ENCODE results near the gene PXMP4. TPM values are rescaled to one million over a fixed set of nuclear protein-coding genes. Genes with fewer than 3 reads are reported as not detected.

The PXMP4 gene
- polyA plus RNA-seq, 1 donor from 2014 or later = 3.1 TPM

DNA sequence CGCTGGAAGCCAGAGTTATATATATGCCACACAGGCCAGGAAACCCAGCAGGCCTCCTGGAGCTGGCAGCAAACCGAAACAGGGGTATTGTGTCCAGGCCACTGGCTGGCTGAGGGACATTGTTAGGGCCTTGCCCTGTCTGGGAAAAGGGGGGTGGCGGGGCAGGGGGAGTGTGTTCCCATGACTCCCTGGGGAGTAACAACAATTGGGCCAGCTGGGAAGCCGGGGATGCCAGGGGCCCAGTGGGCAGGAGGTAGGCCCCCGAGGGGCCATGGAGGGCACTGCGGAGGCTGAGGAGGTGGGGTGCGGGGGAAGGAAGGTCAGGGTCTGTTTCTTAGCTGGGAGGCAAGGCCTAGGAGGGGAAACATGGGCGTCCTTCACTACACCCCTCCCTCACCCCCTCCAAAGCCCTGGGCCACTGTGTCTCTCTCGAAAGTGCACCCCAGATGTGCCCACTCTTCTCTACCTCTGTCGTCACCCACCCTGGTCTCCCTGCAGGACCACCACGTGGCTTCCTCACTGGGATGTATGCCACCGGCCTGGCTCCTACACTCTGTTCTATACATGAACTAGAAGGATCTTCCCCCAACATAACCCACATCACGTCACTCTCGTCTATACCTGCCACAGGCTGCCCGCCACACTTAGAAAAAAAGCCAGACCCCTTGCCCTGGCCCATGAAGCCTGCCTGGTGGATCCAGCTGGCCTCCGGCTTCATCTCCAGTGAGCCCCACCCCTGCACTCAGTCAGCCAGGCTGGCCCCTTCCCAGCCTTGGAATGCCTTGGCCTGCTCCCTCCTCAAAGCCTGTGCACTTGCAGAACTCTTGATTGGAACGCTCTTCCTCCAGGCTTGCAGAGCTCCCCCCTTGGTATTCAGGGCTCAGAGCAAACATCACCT, 26.1 kb downstream of the PXMP4 start:
- Histone ChIP-seq H3K36me3 (ENCODE audit: insufficient read depth, low read length) (no peaks in the 10 kb centered on the region), H3F3A (ENCODE audit: insufficient read depth, low read length, poor library complexity, severe bottlenecking) (no peaks in the 10 kb centered on the region), H3K79me2 (replicated peaks; ENCODE audit: insufficient read depth, low read length) (no peaks in the 10 kb centered on the region), H3K27ac (ENCODE audit: low read length) (no peak overlapping the region), H3K9ac (ENCODE audit: low read length) (no peak overlapping the region), H3K4me3 (ENCODE audit: low read length) (no peak overlapping the region), H3K4me2 (ENCODE audit: low read length) (no peak overlapping the region), H3K9me3 (ENCODE audit: low read length) (no peaks in the 10 kb centered on the region), H3K9me2 (ENCODE audit: insufficient read depth, low read length) (no peaks in the 10 kb centered on the region), H4K20me1 (ENCODE audit: insufficient read depth) (no peaks in the 10 kb centered on the region), H2AFZ (ENCODE audit: low read depth, low read length) (no peak overlapping the region), H3K27me3 (ENCODE audit: insufficient read depth, low read depth, low read length) (no peaks in the 10 kb centered on the region)
- TF ChIP-seq EP300 (conservative IDR thresholded peaks at IDR 0.05; ENCODE audit: poor library complexity, severe bottlenecking) (no peak), SMC3 (conservative IDR thresholded peaks at IDR 0.05; ENCODE audit: poor library complexity) (no peak), RAD21 (conservative IDR thresholded peaks at IDR 0.05) (no peak), POLR2AphosphoS5 (IDR thresholded peaks at IDR 0.05) (no peak), MXI1 (conservative IDR thresholded peaks at IDR 0.05; ENCODE audit: poor library complexity, severe bottlenecking) (no peak), TAF1 (IDR thresholded peaks at IDR 0.05; ENCODE audit: low read depth) (no peak), EZH2 (IDR thresholded peaks at IDR 0.05; ENCODE audit: borderline replicate concordance, insufficient read depth, low read length, poor library complexity, severe bottlenecking) (no peak)
- TF ChIP-seq, protein P1, sequence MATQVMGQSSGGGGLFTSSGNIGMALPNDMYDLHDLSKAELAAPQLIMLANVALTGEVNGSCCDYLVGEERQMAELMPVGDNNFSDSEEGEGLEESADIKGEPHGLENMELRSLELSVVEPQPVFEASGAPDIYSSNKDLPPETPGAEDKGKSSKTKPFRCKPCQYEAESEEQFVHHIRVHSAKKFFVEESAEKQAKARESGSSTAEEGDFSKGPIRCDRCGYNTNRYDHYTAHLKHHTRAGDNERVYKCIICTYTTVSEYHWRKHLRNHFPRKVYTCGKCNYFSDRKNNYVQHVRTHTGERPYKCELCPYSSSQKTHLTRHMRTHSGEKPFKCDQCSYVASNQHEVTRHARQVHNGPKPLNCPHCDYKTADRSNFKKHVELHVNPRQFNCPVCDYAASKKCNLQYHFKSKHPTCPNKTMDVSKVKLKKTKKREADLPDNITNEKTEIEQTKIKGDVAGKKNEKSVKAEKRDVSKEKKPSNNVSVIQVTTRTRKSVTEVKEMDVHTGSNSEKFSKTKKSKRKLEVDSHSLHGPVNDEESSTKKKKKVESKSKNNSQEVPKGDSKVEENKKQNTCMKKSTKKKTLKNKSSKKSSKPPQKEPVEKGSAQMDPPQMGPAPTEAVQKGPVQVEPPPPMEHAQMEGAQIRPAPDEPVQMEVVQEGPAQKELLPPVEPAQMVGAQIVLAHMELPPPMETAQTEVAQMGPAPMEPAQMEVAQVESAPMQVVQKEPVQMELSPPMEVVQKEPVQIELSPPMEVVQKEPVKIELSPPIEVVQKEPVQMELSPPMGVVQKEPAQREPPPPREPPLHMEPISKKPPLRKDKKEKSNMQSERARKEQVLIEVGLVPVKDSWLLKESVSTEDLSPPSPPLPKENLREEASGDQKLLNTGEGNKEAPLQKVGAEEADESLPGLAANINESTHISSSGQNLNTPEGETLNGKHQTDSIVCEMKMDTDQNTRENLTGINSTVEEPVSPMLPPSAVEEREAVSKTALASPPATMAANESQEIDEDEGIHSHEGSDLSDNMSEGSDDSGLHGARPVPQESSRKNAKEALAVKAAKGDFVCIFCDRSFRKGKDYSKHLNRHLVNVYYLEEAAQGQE (IDR thresholded peaks at IDR 0.05; ENCODE audit: borderline replicate concordance) = no peak
- TF ChIP-seq, protein P2, sequence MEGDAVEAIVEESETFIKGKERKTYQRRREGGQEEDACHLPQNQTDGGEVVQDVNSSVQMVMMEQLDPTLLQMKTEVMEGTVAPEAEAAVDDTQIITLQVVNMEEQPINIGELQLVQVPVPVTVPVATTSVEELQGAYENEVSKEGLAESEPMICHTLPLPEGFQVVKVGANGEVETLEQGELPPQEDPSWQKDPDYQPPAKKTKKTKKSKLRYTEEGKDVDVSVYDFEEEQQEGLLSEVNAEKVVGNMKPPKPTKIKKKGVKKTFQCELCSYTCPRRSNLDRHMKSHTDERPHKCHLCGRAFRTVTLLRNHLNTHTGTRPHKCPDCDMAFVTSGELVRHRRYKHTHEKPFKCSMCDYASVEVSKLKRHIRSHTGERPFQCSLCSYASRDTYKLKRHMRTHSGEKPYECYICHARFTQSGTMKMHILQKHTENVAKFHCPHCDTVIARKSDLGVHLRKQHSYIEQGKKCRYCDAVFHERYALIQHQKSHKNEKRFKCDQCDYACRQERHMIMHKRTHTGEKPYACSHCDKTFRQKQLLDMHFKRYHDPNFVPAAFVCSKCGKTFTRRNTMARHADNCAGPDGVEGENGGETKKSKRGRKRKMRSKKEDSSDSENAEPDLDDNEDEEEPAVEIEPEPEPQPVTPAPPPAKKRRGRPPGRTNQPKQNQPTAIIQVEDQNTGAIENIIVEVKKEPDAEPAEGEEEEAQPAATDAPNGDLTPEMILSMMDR (IDR thresholded peaks at IDR 0.05; ENCODE audit: poor library complexity, severe bottlenecking) = no peak

DNA sequence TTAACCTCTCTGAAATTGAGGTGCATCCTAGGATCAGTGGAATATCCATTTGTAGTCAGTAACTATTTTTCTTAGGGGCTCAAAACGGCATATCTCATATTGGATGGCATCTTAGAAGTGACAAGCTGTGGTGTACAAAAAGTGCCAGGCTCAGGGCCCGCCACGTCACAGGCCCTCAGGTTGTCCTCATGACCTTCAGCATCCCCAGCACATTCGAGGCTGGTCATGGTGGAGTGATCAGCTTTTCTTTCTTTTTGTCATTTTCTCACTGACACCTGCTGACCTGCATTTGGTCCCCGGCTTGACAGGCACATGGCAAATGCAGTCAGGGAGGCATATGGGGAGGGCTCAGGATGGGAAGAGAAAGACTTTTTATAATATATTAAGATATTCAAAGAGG, 26.8 kb downstream of the PXMP4 start:
- H3K9me3 ChIP-seq (ENCODE audit: low read length) = no peaks in the 10 kb centered on the region
- H2AFZ ChIP-seq (ENCODE audit: low read depth, low read length) = no peak overlapping the region
- H3F3A ChIP-seq (ENCODE audit: insufficient read depth, low read length, poor library complexity, severe bottlenecking) = no peaks in the 10 kb centered on the region
- no peaks in the 10 kb centered on the region for H3K27me3 ChIP-seq (ENCODE audit: insufficient read depth, low read depth, low read length)
- H3K9ac ChIP-seq (ENCODE audit: low read length) = no peak overlapping the region
- no peak for TF ChIP-seq EZH2 (IDR thresholded peaks at IDR 0.05; ENCODE audit: borderline replicate concordance, insufficient read depth, low read length, poor library complexity, severe bottlenecking)
- no peak for TF ChIP-seq SMC3 (conservative IDR thresholded peaks at IDR 0.05; ENCODE audit: poor library complexity)
- TF ChIP-seq, protein P1 (IDR thresholded peaks at IDR 0.05; ENCODE audit: borderline replicate concordance) = no peak
- no peak for TF ChIP-seq POLR2AphosphoS5 (IDR thresholded peaks at IDR 0.05)
- TF ChIP-seq RAD21 (conservative IDR thresholded peaks at IDR 0.05) = no peak
- no peak for TF ChIP-seq TAF1 (IDR thresholded peaks at IDR 0.05; ENCODE audit: low read depth)
- TF ChIP-seq, protein P2 (IDR thresholded peaks at IDR 0.05; ENCODE audit: poor library complexity, severe bottlenecking) = no peak
- TF ChIP-seq MXI1 (conservative IDR thresholded peaks at IDR 0.05; ENCODE audit: poor library complexity, severe bottlenecking) = no peak
- no peak for TF ChIP-seq EP300 (conservative IDR thresholded peaks at IDR 0.05; ENCODE audit: poor library complexity, severe bottlenecking)
- H3K9me2 ChIP-seq (ENCODE audit: insufficient read depth, low read length) = no peaks in the 10 kb centered on the region
- H3K4me3 ChIP-seq (ENCODE audit: low read length) = no peak overlapping the region
- no peak overlapping the region for H3K27ac ChIP-seq (ENCODE audit: low read length)
- H4K20me1 ChIP-seq (ENCODE audit: insufficient read depth) = no peaks in the 10 kb centered on the region
- no peak overlapping the region for H3K4me2 ChIP-seq (ENCODE audit: low read length)
- H3K36me3 ChIP-seq (ENCODE audit: insufficient read depth, low read length) = no peaks in the 10 kb centered on the region
- no peaks in the 10 kb centered on the region for H3K79me2 ChIP-seq (replicated peaks; ENCODE audit: insufficient read depth, low read length)

Measured in neural cell (in vitro differentiated cells).